HG03045 (cell line): ENCODE data around the gene ZBTB7C.
"Not testable (repeated sequence)": the region's sequence is repeated elsewhere in the genome, so short reads cannot be mapped to it uniquely, and the experiment has no call there.

Experiments
- ATAC-seq: cut with Tn5 transposase; IDR thresholded peaks from one replicate; pipeline ENCODE4 v1.9.1; 2021; ENCODE audit warnings: mild to moderate bottlenecking, moderate library complexity; ENCODE audit not compliant: unreplicated experiment

ZBTB7C gene

DNA sequence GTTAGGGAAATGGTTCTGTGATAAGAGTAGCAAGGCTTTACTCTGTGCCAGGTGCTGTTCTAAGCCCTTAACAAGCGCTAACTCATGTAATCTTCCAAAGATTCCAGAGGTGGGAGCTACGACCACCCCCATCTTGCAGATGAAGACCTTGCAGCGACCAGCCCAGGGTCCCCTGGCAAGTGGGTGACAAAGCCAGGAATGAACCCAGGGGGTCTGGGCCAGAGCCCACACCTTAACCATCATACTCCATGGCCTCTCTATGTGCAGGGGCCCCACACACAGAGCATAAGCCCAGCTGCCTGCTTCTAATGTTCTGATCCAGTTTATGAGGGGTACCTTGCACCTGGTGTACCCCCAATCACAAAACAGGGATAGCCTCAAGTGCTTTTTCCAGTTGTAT is 105.3 kb downstream of the ZBTB7C start:
- ATAC-seq: no peak

DNA sequence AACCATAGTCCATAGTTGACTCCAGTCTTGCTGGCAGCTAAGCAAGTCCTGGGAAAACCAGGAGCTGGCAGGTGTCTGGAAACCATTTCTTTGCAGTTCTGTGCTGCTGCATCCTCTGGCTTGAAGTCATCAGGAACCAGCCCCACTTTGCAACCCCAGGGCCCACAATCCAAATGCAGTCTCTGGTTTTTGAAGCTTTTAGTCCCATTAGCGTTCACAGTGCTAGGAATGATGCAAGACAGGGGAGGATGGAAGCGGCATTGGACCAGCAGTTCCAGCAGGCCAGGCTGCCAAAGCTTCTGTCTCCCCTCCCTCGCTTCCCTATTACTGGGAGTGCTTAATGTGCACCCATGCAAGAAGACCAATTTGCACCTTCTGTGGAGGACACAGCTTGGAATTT is 106.4 kb downstream of the ZBTB7C start:
- no peak for ATAC-seq

DNA sequence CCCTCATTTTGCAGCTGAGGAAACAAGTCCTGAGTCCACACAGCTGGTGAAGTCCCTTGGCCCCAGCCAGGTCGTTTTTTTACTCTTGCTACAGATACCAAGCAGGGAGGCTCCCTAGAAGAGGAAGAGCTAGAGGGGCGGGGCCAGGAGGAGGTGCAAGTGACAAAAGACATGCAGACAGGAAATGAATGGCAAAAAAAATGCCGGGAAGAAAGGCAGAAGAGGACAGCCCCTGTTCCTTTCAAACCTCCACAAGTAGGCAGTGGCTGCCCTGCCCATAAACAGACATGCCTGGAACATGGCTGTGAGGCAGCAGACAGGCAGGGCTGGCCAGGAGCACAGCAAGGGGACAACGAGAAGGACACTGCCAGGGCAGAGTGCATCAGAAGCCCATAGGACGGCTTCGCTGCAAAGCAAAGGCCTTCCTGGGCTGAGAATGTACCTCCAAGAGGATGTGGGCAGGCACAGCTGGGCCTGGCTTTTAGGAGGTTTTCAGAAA is 108.7 kb downstream of the ZBTB7C start:
- no peak for ATAC-seq

DNA sequence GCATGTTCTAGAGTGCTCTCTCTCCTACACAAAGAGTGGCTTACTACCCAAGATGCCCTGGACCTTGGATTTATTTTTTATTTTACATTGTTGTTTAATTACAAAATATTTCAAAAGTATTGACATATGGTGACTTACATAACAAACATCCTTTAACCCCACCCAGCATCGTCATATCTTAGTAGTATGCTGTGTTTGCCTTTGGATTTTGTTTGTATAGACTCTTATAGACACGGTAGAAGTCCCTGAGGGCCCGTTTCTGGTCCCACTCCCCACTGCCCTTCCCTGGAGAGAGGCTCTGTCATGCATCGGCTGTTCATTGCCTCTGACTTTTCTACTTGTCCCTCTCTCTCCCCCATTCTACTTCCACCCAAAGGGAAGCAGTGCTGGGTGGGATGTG is 112.0 kb downstream of the ZBTB7C start:
- ATAC-seq: no peak

DNA sequence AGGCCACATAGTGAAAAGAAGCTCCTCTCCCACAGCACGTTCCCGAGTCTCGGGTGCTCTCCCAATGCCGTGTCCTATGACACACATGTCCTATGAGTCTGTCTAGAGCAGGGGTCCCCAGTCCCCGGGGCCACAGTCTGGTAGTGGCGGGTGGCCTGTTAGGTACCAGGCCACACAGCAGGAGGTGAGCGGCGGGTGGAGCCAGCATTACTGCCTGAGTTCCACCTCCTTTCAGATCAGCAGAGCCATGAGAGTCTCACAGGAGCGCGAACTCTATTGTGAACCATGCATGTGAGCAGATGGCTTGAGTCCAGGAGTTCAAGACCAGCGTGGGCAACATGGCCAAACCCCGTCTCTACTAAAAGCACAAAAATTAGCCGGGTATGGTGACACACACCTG is 112.6 kb downstream of the ZBTB7C start:
- ATAC-seq: no peak

DNA sequence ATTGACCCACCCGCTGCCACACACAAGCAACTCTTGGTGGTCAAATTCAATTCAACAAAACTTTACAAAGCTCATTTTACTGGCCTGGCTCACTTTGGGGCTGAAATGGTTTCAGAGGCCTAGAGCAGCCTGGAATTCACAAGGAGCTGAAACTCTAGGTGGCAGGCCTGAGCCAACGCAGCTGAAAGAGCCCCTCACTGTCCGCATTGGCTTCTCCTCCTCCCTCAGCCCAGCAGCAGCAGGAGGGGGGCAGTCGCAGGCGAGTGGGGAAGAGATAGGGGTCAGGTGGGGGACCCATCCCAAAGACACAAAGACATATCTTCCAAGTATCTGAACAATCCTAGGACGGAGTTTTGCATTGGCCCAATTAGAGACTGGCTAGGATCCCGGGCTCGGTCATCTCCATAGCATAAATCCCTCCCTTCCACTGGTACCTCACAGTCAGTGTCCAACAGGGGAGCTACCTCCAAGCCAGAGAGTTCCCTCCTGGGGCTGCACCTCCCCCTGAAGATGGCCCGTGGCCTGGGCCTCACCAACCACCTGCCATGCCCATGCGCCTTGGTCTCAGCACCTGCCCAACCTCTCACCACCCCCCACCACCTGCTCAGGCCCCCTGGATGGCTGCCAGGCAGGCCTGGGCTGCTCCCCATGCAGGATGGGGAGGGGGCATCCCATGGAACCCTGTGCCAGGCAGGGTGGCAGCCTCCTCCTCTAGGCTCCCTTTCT is 113.4 kb downstream of the ZBTB7C start:
- ATAC-seq: no peak

DNA sequence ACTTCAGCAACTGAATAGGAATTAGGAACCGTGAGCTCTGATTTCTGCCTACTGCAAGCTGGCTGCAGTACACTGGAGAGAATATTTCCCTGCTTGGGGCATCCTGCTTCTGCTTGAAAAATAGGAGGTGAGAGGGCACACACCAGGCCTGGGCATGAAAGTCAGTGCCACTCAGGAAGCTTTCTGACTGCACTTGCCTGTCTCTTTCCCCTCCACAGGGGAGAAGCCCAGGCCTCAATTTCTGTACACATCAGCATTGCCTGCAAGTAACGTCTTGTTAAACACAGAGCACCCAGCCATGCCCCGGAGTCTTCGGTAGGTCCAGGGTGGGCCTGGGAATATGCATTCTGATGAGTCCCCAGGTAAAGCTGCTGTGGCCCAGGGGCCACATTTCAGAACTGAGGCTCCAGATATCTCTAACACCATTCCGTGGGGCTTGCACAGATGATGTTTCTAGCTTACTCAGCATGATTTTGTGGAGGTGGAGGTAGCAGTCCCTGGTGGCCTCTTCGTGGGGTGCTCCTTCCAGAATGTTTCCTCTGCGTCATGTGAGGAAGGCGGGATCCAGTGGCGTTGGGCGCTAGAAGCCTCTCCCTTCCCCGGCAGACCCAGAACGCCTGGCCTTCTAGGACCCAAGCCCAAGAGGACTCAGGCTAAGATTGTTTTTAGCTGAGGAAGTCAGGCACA is 114.1 kb downstream of the ZBTB7C start:
- ATAC-seq: no peak

DNA sequence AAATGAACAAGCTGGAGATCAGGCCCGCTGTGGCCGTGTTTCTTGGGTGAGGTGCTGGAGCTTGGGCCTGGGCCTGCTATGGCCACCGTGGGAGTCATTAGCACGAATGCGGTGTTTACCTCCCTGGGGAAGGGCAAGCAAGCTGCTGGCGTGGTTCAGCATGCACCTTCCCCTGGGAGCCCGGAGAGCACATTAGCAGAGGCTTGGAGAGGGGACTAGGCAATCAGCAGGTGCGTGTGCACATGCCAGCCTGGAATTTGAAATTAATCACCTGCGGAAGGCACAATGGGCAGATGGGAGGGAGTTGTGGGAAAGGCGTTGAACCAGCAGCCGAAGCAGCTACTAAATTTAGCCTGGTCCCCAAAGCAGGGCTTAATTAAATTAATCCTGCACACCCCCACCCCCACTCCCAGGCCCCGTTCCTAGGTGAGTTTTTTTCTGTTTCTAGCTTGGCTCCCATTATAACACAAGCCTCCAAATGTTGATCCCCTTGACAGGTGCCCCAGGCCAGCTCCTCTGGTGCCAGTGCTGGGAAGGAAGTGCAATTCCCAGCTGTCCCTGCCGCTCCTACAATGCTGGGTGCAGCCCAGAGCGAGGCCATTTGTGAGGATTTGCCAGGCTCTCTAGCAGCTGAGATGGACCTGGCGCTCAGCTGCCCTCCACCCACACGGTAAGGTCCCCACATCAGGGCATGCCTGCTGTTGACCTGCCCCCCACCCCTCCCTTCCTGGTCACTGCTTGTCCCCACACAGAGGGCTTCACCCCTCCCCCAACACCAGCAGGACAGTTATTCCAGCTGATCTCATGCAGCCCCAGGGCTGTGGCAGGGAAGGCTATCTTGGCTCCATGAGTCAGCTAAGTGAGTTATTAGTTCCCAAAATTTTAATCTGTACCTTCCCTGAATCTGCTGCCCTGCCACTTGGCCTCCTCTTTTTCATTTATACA is 115.0 kb downstream of the ZBTB7C start:
- ATAC-seq: no peak

DNA sequence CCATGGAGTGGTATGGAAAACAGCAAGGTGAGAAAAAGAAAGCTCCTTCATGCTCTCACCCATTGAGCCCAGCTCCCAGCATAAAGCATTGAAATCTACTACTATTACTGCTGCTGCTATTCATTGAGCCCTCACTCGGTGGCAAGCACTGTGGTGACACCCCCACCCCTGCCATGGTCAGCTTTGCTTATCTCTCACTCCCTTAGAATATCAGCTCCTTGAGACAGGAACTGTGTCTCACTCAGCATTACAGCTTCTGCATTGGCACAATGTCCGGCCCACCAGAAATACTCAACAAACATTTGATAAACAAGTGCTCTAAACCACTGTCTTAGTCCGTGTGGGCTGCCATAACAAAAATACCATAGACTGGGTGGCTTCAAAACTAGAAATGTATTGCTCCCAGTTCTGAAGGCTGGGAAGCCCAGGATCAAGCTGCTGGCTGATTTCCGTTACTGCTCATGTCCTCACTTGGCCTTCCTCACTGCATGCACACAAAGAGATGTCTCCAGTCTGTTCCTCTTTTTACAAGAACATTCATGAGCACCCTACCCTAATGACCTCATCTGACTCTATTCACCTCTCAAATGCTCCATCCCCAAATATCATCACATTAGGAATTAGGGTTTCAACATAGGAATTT is 116.3 kb downstream of the ZBTB7C start:
- no peak for ATAC-seq

DNA sequence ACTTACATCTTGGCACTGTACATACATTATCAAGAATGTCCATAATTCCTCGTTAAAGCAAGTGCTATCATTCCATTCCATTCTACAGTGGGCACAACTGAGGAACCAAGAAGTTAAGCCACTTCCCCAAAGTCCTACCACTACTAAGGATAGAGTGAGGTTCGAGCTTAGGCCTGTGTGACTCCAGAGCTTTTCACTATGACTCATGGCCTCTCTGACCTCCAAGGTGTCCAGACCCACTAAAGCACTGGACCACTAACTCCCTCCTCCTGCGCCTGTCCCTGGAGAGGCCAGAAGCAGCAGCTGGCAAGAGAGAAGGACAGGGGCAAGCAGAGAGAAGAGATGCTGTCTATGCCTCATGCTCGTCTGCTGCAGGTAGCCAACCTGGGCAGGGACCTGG is 117.0 kb downstream of the ZBTB7C start:
- no peak for ATAC-seq

DNA sequence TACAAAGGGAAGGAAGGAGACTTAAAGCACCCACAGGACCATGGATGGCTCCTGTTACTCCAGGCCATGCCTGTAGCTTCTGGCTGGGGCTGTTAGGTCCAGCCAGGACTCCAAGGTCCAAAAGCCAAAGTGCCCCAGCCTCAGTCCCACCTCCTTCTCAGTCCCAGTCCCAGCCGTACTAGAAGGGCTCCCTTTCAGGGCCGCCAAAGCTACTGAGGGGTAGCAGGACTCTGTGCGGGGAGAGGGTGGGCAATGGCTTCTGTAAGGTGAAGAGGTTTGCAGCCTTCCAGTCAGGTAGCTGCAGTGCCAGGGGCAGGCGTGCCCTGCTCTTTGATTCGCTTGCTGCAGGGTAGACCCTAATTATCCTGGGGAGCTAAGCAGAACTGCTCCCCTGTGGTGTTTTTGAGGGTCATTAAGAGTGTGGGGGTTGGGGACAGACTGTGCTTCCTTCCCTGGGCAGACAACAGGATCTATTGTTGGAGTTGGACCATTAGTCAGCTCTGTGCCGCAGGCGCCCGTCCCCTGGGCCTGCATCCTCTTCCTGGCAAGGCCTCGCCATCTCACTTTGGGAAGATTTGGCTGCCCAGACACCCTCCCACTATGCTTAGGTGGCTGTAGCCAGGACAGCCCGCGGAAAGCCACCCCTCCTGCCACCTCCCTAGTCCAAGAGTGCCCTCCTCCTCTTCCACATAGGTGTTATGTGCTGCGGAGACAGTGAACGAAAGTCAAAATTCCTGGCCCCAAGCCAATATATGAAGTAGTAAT is 118.8 kb downstream of the ZBTB7C start:
- ATAC-seq: no peak

DNA sequence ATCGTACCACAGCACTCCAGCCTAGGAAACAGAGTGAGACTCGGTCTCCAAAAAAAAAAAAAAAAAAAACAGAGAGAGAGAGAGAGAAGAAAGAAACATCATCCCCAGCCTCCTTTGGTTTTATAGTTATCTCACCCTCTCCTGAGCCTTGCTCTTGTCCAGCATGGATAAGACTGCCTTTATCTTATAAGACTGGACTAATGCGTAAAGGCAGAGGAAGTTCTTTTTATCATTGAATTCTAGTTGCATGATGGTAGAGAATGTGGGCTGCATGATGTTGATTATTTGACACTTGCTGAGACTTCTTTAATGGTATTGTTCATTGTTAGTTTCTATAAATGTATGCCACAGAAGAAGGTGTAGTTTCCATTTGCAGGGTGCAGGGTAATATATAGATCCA is 124.4 kb downstream of the ZBTB7C start:
- no peak for ATAC-seq

DNA sequence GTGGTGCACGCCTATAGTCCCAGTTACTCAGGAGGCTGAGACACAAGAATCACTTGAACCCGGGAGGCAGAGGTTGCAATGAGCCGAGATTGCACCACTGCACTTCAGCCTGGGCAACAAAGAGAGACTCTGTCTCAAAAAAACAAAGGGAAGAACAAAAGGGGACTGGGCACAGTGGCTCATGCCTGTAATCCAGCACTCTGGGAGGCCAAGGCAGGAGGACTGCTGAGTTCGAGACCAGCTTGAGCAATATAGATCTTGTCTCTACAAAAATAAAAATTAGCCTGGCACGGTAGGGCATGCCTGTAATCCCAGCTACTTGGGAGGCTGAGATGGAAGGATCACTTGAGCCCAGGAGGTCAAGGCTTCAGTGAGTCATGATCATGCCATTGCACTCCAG is 125.2 kb downstream of the ZBTB7C start:
- ATAC-seq: not testable (repeated sequence)

DNA sequence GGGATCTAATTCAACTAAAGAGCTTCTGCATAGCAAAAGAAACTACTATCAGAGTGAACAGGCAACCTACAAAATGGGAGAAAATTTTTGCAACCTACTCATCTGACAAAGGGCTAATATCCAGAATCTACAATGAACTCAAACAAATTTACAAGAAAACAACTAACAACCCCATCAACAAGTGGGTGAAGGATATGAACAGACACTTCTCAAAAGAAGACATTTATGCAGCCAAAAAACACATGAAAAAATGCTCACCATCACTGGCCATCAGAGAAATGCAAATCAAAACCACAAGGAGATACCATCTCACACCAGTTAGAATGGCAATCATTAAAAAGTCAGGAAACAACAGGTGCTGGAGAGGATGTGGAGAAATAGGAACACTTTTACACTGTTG is 127.7 kb downstream of the ZBTB7C start:
- not testable (repeated sequence) for ATAC-seq

DNA sequence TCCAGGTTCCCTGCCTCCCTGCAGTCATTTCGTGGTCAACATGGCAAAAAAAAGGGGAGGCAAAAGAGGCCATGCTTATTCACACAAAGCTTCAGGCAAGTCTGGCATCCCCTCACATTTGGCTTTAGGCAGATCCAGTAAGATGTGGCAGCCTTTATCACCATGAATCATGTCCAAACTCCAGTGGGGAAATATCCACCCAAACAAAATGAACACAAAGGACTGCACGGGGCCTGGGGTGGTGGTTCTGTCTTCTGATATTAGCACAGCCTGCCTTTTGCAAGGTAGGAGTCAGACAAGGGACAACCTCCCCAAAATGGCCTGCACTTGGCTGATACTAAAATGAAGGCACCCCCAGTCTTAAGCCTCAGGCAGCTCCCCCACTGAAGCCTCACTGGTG is 129.9 kb downstream of the ZBTB7C start:
- no peak for ATAC-seq

DNA sequence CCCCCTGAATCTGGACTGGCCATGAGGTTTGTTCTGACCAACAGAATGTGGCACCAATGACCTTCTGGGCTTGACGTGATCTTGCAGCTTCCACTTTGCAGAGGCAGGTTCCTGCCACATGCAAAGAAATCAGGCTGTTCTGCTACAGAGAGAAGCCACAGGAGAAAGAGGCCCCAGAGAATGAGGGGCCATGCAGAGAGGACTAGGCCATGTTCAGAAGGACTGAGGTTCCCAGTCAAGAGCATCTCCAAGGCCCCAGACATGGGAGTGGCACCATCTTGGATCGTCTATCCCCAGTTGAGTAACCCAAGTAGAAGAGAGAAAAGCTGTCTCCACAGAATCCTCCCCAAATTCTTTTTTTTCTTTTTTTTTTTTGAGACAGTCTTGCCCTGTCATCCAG is 131.1 kb downstream of the ZBTB7C start:
- no peak for ATAC-seq

DNA sequence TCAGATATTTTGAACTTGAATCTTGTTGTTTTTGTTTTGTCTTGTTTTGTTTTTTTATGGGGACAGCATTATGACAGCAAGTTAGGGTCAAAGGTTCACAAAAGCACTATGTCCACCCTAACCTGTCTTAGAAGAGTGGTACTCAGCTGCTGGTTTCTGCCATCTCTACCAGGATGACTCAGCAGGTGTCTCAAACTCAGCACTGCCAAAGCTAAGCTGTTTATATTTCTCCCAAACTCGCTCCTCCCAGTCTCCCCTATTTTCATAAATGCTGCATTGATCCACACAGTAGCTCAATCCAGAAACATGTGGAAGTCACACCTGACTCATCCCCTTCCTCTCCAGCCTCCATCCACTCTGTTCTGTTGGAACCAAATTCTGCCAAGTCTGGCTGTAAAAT is 134.9 kb downstream of the ZBTB7C start:
- ATAC-seq: no peak

DNA sequence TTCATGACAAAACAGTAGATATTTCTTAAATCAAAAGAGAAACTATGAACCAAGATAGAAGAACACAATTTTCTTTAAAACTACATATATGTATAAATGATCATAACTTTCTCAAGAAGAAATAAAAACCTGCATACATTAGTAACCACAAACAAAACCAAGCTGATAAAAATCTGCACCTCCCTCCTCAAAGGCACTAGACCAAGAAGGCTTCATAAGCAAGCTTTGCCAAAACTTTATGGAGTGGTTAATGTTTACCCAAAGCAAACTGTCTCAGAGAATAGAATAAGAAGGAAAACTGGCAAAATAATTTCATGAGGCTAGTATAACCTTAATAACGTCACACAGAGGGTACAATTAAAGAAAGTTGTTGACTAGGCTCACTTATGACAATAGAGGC is 138.3 kb downstream of the ZBTB7C start:
- no peak for ATAC-seq

DNA sequence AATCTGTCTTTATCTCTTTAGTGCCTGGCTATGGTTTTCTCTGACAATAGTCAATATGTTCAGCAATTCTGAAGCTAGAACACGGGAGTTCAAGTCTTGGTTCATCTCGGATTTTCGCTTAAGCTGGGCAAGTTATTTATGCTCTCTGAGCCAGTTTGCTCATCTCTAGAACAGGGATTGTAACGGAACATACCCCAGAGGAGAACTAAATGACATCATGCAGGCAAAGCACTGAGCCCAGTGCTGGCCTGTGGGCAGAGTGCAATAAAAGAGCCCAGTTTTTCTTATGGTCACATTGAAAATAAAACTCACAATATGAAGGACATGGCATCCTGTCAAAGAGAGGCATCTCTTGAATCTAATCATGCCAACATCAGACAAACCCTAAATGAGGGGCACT is 143.9 kb downstream of the ZBTB7C start:
- no peak for ATAC-seq
